Prostate gland (tissue), 2 donors: ENCODE measurements around the gene AGPAT2. TPM values are rescaled to one million over a fixed set of nuclear protein-coding genes. Genes with fewer than 3 reads are reported as not detected.

Experiments
- DNase-seq: peaks from one replicate; pipeline ENCODE4 v3.0.0-alpha.2; 2019; ENCODE audit warnings: low spot score
- H3K27ac ChIP-seq, 2 donors: fragments of 200-600 bp; sonication (generic); 2 replicates each; pipeline ENCODE4 v1.5.1; 2017 to 2019
- H3K27me3 ChIP-seq: fragments of 200-600 bp; sonication (generic); replicated peaks from 2 replicates; pipeline ENCODE4 v1.5.1; 2019; ENCODE audit not compliant: insufficient read depth
- H3K36me3 ChIP-seq, 2 donors: fragments of 200-600 bp; sonication (generic); 1 replicate in 1 of 2; 2 replicates in 1 of 2; pipeline versions ENCODE4 v1.5.1 to v1.8.1; 2017 to 2019
- H3K4me1 ChIP-seq: fragments of 200-600 bp; sonication (generic); replicated peaks from 2 replicates; pipeline ENCODE4 v1.5.1; 2019
- H3K4me3 ChIP-seq, 2 donors: fragments of 200-600 bp; sonication (generic); 2 replicates each; pipeline ENCODE4 v1.5.1; 2017 to 2019
- H3K9me3 ChIP-seq: fragments of 200-600 bp; sonication (generic); 2 replicates; pipeline ENCODE4 v1.5.1; 2017
- CTCF ChIP-seq, 4 experiments: fragments of 200-600 bp in 2 of 4; fragments of 450-650 bp in 2 of 4; sonication (generic) in 2 of 4; IDR thresholded peaks; 1 replicate in 3 of 4; 2 replicates in 1 of 4; pipeline ENCODE4 v1.5.1; 2016 to 2019; ENCODE audit warnings: antibody characterized with exemption in 4 of 4, mild to moderate bottlenecking in 2 of 4, moderate library complexity in 2 of 4
- POLR2A ChIP-seq: fragments of 450-650 bp; IDR thresholded peaks from one replicate; pipeline ENCODE4 v1.6.1; 2016; ENCODE audit warnings: antibody characterized with exemption, mild to moderate bottlenecking
- POLR2AphosphoS5 ChIP-seq: sonication (generic); formaldehyde crosslinking; IDR thresholded peaks from one replicate; pipeline ENCODE4 v1.6.1; 2017; ENCODE audit warnings: antibody characterized with exemption
- WGBS: methylation state at CpG from one replicate; pipeline ENCODE4 v1.1.5; 2018; 5-methylcytosine and 5-hydroxymethylcytosine counted together
- intact Hi-C: fragments of 100-400 bp; cut with DNase I; formaldehyde crosslinking; loops from one replicate; pipeline ENCODE4 v1.14.2; 2022
- total RNA-seq, 2 donors: library from RNA; depleted of rRNA; stranded (reverse); fragments of >200 nt; gene quantifications; one replicate each; pipeline ENCODE4 v1.1.0, GENCODE V29; 2016

Gene AGPAT2
- total RNA-seq, 2 donors from 2014 or later: 44.9 to 50.0 TPM

GRCh38 chr9:136719195-136719880, 32.1 kb upstream of the AGPAT2 start:
- DNase-seq: no peak

GRCh38 chr9:136718345-136719194, 31.3 kb upstream of the AGPAT2 start:
- no peak for TF ChIP-seq POLR2AphosphoS5
- TF ChIP-seq CTCF (IDR thresholded peaks at IDR 0.05): no peak
- no peak for TF ChIP-seq POLR2A
- intact Hi-C loops: no loop called here
- WGBS: 84% methylated on average over 19 of the region's 20 CpGs
- no peaks in the 10 kb centered on the region for H3K4me1 ChIP-seq
- H3K27me3 ChIP-seq: no peaks in the 10 kb centered on the region
- H3K27ac ChIP-seq: no peak overlapping the region
- H3K36me3 ChIP-seq: peaks cover 0 to 5% of the 10 kb centered on the region in 2 donors
- no peak for DNase-seq
- no peak overlapping the region for H3K4me3 ChIP-seq
- no peaks in the 10 kb centered on the region for H3K9me3 ChIP-seq

More at GRCh38 chr9:136719195-136719880, 32.1 kb upstream of the AGPAT2 start:
- WGBS: 42% methylated on average over 6 of the region's 24 CpGs
- TF ChIP-seq CTCF (IDR thresholded peaks at IDR 0.05): no peak
- TF ChIP-seq POLR2AphosphoS5: no peak
- TF ChIP-seq POLR2A: no peak
- H3K4me3 ChIP-seq: no peak overlapping the region
- peaks cover 0 to 5% of the 10 kb centered on the region in 2 donors for H3K36me3 ChIP-seq
- no peaks in the 10 kb centered on the region for H3K9me3 ChIP-seq
- no peaks in the 10 kb centered on the region for H3K4me1 ChIP-seq
- intact Hi-C loops: no loop called here
- H3K27ac ChIP-seq: no peak overlapping the region
- H3K27me3 ChIP-seq: no peaks in the 10 kb centered on the region

GRCh38 chr9:136717399-136717798, 30.1 kb upstream of the AGPAT2 start:
- no peak for TF ChIP-seq POLR2AphosphoS5
- TF ChIP-seq CTCF (IDR thresholded peaks at IDR 0.05): no peak
- no peak for TF ChIP-seq POLR2A
- intact Hi-C loops: loop anchor here (2.0 kb wide), 1 partner anchor 13 kb away; no protein-coding TSS in a partner anchor
- no peaks in the 10 kb centered on the region for H3K36me3 ChIP-seq
- WGBS: 89% methylated on average over 16 of the region's 16 CpGs
- no peaks in the 10 kb centered on the region for H3K27me3 ChIP-seq
- no peak for DNase-seq
- no peak overlapping the region for H3K4me3 ChIP-seq
- no peak overlapping the region for H3K27ac ChIP-seq
- no peaks in the 10 kb centered on the region for H3K4me1 ChIP-seq
- H3K9me3 ChIP-seq: no peaks in the 10 kb centered on the region

GRCh38 chr9:136714893-136715274, 27.6 kb upstream of the AGPAT2 start:
- no peak for DNase-seq
- peaks cover 6% of the 10 kb centered on the region for H3K4me1 ChIP-seq
- no peaks in the 10 kb centered on the region for H3K9me3 ChIP-seq
- no peak overlapping the region for H3K27ac ChIP-seq
- no peaks in the 10 kb centered on the region for H3K27me3 ChIP-seq
- no peak overlapping the region for H3K4me3 ChIP-seq
- no peak for TF ChIP-seq POLR2AphosphoS5
- 60% methylated on average over 8 of the region's 8 CpGs for WGBS
- intact Hi-C loops: no loop called here
- H3K36me3 ChIP-seq: no peaks in the 10 kb centered on the region

GRCh38 chr9:136714096-136714892, 27.0 kb upstream of the AGPAT2 start:
- H3K4me3 ChIP-seq: no peak overlapping the region
- WGBS: 68% methylated on average over 17 of the region's 17 CpGs

More at GRCh38 chr9:136714096-136714892, 27.0 kb upstream of the AGPAT2 start:
- intact Hi-C loops: no loop called here
- DNase-seq: no peak
- H3K36me3 ChIP-seq: no peaks in the 10 kb centered on the region
- no peaks in the 10 kb centered on the region for H3K9me3 ChIP-seq
- H3K27ac ChIP-seq: no peak overlapping the region
- TF ChIP-seq POLR2AphosphoS5 (peak; percentile 18), POLR2A (no peak)
- peaks cover 6% of the 10 kb centered on the region for H3K4me1 ChIP-seq
- H3K27me3 ChIP-seq: no peaks in the 10 kb centered on the region
